ENCODE measurements around the gene COPS8. TPM values are rescaled to one million over a fixed set of nuclear protein-coding genes. Genes with fewer than 3 reads are reported as not detected.

Gene COPS8
- total RNA-seq, 3 donors from 2014 or later, result 52.7 to 64.4 (median 62.9) TPM

- no peaks in the 10 kb centered on the region for H3K36me3 Mint-ChIP-seq (ENCODE audit: insufficient read depth)
- H3K4me3 Mint-ChIP-seq, result no peak overlapping the region
- DNase-seq, result no peak
- ATAC-seq, result no peak
- peaks cover 14% of the 10 kb centered on the region for H3K4me1 Mint-ChIP-seq (ENCODE audit: low read depth)
- H3K9me3 Mint-ChIP-seq, result no peaks in the 10 kb centered on the region
- no peaks in the 10 kb centered on the region for H3K27me3 Mint-ChIP-seq (ENCODE audit: low read depth)
Observed at GRCh38 chr2:237058423-237058822, 27.3 kb upstream of the COPS8 start.

- no peak overlapping the region for H3K4me3 Mint-ChIP-seq
- peak; percentile 43 to 54 for ATAC-seq
Observed at GRCh38 chr2:237059155-237059875, 26.4 kb upstream of the COPS8 start.

GRCh38 chr2:237060534-237061312 is 25.0 kb upstream of the COPS8 start:
- Mint-ChIP-seq H3K9me3 (no peaks in the 10 kb centered on the region), H3K36me3 (ENCODE audit: insufficient read depth) (no peaks in the 10 kb centered on the region)
- ATAC-seq, result no peak

More at GRCh38 chr2:237059155-237059875, 26.4 kb upstream of the COPS8 start:
- no peaks in the 10 kb centered on the region for H3K9me3 Mint-ChIP-seq
- H3K36me3 Mint-ChIP-seq (ENCODE audit: insufficient read depth), result no peaks in the 10 kb centered on the region
- no peak for DNase-seq
- peaks cover 14% of the 10 kb centered on the region for H3K4me1 Mint-ChIP-seq (ENCODE audit: low read depth)
- H3K27me3 Mint-ChIP-seq (ENCODE audit: low read depth), result no peaks in the 10 kb centered on the region

DNA sequence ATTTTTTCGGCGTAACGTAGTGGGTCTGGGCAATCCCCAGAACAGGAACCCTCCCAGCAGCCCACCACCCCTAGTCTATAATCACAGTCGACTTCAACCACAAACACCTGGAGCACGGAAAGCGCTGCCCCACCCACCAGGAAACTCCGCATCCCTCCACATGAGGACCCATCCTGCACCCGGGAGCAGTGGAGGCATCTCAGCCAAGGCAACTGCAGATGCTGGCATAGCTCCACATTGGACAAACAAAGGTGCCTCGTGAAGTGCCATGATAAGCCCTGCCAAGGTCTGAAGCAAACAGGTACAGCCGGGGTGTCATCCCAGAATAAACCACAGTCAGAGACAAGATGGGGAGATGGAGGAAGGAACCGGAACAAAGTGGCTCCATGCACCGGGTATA is 24.3 kb upstream of the COPS8 start:
- Mint-ChIP-seq H3K4me1 (ENCODE audit: low read depth) (peaks cover 14% of the 10 kb centered on the region), H3K4me3 (no peak overlapping the region), H3K36me3 (ENCODE audit: insufficient read depth) (no peaks in the 10 kb centered on the region), H3K27me3 (ENCODE audit: low read depth) (no peaks in the 10 kb centered on the region), H3K9me3 (no peaks in the 10 kb centered on the region)
- ATAC-seq (no peak), DNase-seq (no peak)

More at GRCh38 chr2:237060534-237061312, 25.0 kb upstream of the COPS8 start:
- no peak for DNase-seq
- H3K4me3 Mint-ChIP-seq, result no peak overlapping the region
- no peaks in the 10 kb centered on the region for H3K27me3 Mint-ChIP-seq (ENCODE audit: low read depth)
- peaks cover 14% of the 10 kb centered on the region for H3K4me1 Mint-ChIP-seq (ENCODE audit: low read depth)

DNA sequence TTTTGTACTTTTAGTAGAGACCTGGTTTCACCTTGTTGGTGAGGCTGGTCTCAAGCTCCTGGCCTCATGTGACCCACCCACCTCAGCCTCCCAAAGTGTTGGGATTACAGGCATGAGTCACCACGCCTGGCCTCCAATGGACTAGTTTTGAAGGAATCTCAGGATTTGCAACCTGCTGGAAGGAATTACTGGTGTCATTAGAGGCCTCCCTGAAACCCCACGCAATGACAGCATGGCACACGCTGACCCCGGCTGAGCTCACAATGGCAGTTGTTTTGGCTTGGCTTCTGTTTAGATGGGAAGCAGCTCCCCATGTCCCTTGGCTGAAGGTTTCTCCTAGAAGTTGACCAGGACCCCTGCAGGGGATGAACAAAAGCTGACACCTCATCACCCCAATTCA is 23.1 kb upstream of the COPS8 start:
- ATAC-seq, result no peak
- no peak overlapping the region for H3K4me3 Mint-ChIP-seq

GRCh38 chr2:237064203-237065070 is 21.3 kb upstream of the COPS8 start:
- no peak for ATAC-seq
- H3K36me3 Mint-ChIP-seq (ENCODE audit: insufficient read depth), result no peaks in the 10 kb centered on the region
- H3K9me3 Mint-ChIP-seq, result no peaks in the 10 kb centered on the region
- no peaks in the 10 kb centered on the region for H3K27me3 Mint-ChIP-seq (ENCODE audit: low read depth)
- no peak overlapping the region for H3K4me3 Mint-ChIP-seq
- DNase-seq, result no peak
- peaks cover 2% of the 10 kb centered on the region for H3K4me1 Mint-ChIP-seq (ENCODE audit: low read depth)

More for the DNA sequence above, 23.1 kb upstream of the COPS8 start:
- Mint-ChIP-seq H3K27me3 (ENCODE audit: low read depth) (no peaks in the 10 kb centered on the region), H3K9me3 (no peaks in the 10 kb centered on the region), H3K4me1 (ENCODE audit: low read depth) (peaks cover 14% of the 10 kb centered on the region), H3K36me3 (ENCODE audit: insufficient read depth) (no peaks in the 10 kb centered on the region)
- DNase-seq, result no peak

GRCh38 chr2:237065071-237065377 is 20.7 kb upstream of the COPS8 start:
- Mint-ChIP-seq H3K36me3 (ENCODE audit: insufficient read depth) (no peaks in the 10 kb centered on the region), H3K9me3 (no peaks in the 10 kb centered on the region), H3K4me1 (ENCODE audit: low read depth) (no peaks in the 10 kb centered on the region), H3K4me3 (no peak overlapping the region), H3K27me3 (ENCODE audit: low read depth) (no peaks in the 10 kb centered on the region)
- DNase-seq (no peak), ATAC-seq (no peak)

GRCh38 chr2:237066396-237066795 is 19.3 kb upstream of the COPS8 start:
- no peak overlapping the region for H3K4me3 Mint-ChIP-seq
- no peaks in the 10 kb centered on the region for H3K4me1 Mint-ChIP-seq (ENCODE audit: low read depth)
- no peak for ATAC-seq
- no peaks in the 10 kb centered on the region for H3K36me3 Mint-ChIP-seq (ENCODE audit: insufficient read depth)
- H3K27me3 Mint-ChIP-seq (ENCODE audit: low read depth), result no peaks in the 10 kb centered on the region
- DNase-seq, result no peak
- no peaks in the 10 kb centered on the region for H3K9me3 Mint-ChIP-seq

DNA sequence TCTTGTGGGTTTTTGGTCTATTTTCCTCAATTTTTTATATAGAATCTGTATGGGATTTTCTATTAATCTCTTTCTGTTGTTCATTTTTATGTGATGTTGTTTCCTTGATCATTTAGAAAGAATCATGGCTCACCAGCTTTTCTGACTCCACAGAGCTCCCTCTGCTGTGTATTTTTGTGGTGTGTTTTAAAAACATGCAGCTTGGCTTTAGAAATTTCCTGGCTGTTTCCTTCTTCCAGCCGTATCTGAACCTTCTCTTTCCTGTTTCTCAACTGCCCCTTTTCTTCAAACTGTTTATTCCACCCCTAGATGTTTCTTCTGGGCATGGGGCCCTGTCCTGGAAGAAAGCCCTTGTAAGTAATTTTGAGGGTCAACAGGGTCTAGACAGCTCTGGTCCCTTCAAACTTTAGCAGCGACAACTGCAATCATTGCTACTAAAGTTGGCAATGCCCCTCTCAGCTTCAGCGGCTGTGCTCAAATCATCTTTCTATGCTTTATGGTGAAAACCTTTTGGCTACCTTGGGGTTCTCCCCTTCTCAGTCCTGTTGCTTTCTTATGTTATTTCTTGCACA is 17.6 kb upstream of the COPS8 start:
- Mint-ChIP-seq H3K9me3 (no peaks in the 10 kb centered on the region), H3K4me1 (ENCODE audit: low read depth) (no peaks in the 10 kb centered on the region), H3K4me3 (no peak overlapping the region), H3K27me3 (ENCODE audit: low read depth) (no peaks in the 10 kb centered on the region), H3K36me3 (ENCODE audit: insufficient read depth) (no peaks in the 10 kb centered on the region)
- ATAC-seq (no peak), DNase-seq (no peak)

DNA sequence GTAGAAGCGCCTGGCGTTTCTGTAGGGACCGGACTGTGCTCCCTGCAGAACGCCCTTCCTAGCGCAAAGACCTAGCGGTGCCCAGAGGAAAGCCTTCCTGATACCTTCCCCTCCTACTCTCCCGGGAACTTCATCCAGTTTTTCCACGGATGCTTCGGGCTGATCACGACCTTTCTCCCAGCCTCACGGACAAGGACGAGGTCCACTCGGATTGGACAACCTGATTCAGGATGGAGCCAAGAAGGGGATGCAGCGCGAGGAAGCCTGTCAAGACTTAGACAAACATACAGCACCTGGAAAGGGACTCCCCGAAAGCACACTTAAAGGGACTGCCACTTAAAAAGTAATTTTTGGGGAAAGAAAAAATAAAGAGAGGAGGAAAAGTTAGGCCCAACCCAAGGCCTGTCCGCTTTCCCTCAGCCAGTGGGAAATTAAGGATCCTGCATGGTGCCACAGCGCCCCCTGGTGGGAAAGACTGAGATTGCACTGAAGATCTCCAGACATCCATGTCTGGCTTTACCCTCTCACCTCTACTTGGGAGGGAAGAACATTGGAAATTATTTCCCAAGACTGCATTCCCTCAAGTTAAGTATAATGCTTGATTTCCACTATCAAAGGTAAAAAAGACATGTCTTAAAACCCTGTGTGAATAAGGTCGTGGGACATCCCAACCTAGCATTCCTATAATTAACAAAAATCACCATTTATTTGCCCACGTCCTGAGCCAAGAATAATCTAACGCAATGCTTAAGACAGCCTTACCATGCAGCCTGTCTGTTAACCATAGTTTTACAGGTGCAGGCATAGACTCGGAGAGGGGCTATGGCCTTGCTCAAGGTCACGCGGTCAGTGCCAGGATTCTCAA is 13.4 kb upstream of the COPS8 start:
- peak; percentile 74 for DNase-seq
- Mint-ChIP-seq H3K4me1 (ENCODE audit: low read depth) (no peaks in the 10 kb centered on the region), H3K36me3 (ENCODE audit: insufficient read depth) (no peaks in the 10 kb centered on the region), H3K9me3 (no peaks in the 10 kb centered on the region), H3K27me3 (ENCODE audit: low read depth) (no peaks in the 10 kb centered on the region), H3K4me3 (no peak overlapping the region)
- ATAC-seq, result peak; percentile 48 to 53

- no peaks in the 10 kb centered on the region for H3K27me3 Mint-ChIP-seq (ENCODE audit: low read depth)
- no peaks in the 10 kb centered on the region for H3K36me3 Mint-ChIP-seq (ENCODE audit: insufficient read depth)
- DNase-seq (no peak), ATAC-seq (no peak)
- H3K4me3 Mint-ChIP-seq, result no peak overlapping the region
- no peaks in the 10 kb centered on the region for H3K4me1 Mint-ChIP-seq (ENCODE audit: low read depth)
- no peaks in the 10 kb centered on the region for H3K9me3 Mint-ChIP-seq
Observed at GRCh38 chr2:237073552-237073951, 12.1 kb upstream of the COPS8 start.

- Mint-ChIP-seq H3K27me3 (ENCODE audit: low read depth) (no peaks in the 10 kb centered on the region), H3K4me3 (no peak overlapping the region)
Observed at GRCh38 chr2:237074211-237074993, 11.3 kb upstream of the COPS8 start.

More at GRCh38 chr2:237074211-237074993, 11.3 kb upstream of the COPS8 start:
- Mint-ChIP-seq H3K9me3 (no peaks in the 10 kb centered on the region), H3K36me3 (ENCODE audit: insufficient read depth) (no peaks in the 10 kb centered on the region), H3K4me1 (ENCODE audit: low read depth) (no peaks in the 10 kb centered on the region)
- DNase-seq (no peak), ATAC-seq (no peak)
